ENCODE measurements around the gene SUGP2.

SUGP2 gene

DNA sequence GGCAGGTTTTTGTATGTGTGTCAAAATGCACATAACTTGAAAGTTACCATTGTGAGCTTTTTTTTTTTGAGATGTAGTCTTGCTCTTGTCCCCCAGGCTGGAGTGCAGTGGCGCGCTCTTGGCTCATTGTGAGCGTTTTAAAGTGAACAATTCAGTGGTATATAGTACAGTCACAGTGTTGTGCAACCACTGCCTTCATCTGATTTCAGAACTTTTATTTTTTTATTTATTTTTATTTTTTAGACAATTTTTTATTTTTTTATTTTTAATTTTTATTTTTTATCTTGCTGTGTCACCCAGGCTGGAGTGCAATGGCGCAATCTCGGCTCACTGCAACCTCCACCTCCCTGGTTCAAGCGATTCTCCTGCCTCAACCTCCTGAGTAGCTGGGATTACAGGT is 45.5 kb upstream of the SUGP2 start:
- TF ChIP-seq, protein P1, sequence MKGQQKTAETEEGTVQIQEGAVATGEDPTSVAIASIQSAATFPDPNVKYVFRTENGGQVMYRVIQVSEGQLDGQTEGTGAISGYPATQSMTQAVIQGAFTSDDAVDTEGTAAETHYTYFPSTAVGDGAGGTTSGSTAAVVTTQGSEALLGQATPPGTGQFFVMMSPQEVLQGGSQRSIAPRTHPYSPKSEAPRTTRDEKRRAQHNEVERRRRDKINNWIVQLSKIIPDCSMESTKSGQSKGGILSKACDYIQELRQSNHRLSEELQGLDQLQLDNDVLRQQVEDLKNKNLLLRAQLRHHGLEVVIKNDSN (IDR thresholded peaks at IDR 0.05), result no peak
- TF ChIP-seq, protein P2, sequence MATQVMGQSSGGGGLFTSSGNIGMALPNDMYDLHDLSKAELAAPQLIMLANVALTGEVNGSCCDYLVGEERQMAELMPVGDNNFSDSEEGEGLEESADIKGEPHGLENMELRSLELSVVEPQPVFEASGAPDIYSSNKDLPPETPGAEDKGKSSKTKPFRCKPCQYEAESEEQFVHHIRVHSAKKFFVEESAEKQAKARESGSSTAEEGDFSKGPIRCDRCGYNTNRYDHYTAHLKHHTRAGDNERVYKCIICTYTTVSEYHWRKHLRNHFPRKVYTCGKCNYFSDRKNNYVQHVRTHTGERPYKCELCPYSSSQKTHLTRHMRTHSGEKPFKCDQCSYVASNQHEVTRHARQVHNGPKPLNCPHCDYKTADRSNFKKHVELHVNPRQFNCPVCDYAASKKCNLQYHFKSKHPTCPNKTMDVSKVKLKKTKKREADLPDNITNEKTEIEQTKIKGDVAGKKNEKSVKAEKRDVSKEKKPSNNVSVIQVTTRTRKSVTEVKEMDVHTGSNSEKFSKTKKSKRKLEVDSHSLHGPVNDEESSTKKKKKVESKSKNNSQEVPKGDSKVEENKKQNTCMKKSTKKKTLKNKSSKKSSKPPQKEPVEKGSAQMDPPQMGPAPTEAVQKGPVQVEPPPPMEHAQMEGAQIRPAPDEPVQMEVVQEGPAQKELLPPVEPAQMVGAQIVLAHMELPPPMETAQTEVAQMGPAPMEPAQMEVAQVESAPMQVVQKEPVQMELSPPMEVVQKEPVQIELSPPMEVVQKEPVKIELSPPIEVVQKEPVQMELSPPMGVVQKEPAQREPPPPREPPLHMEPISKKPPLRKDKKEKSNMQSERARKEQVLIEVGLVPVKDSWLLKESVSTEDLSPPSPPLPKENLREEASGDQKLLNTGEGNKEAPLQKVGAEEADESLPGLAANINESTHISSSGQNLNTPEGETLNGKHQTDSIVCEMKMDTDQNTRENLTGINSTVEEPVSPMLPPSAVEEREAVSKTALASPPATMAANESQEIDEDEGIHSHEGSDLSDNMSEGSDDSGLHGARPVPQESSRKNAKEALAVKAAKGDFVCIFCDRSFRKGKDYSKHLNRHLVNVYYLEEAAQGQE (IDR thresholded peaks at IDR 0.05; ENCODE audit: low read depth), result no peak
- TF ChIP-seq ZBTB7A (IDR thresholded peaks at IDR 0.05; ENCODE audit: low read depth), result no peak
- no peak for TF ChIP-seq FOXM1 (IDR thresholded peaks at IDR 0.05; ENCODE audit: borderline replicate concordance, low read depth)
- TF ChIP-seq TCF12 (IDR thresholded peaks at IDR 0.05; ENCODE audit: low read depth), result no peak
- TF ChIP-seq, protein P3, sequence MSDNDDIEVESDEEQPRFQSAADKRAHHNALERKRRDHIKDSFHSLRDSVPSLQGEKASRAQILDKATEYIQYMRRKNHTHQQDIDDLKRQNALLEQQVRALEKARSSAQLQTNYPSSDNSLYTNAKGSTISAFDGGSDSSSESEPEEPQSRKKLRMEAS (IDR thresholded peaks at IDR 0.05), result no peak
- no peak for TF ChIP-seq EGR1 (IDR thresholded peaks at IDR 0.05)
- TF ChIP-seq TEAD4 (IDR thresholded peaks at IDR 0.05), result no peak
- TF ChIP-seq NFIC (IDR thresholded peaks at IDR 0.05), result no peak
- TF ChIP-seq EP300 (IDR thresholded peaks at IDR 0.05; ENCODE audit: borderline replicate concordance), result no peak
- no peak for TF ChIP-seq TAF1 (IDR thresholded peaks at IDR 0.05; ENCODE audit: low read depth)
- no peak for TF ChIP-seq YY1 (IDR thresholded peaks at IDR 0.05; ENCODE audit: low read depth)

DNA sequence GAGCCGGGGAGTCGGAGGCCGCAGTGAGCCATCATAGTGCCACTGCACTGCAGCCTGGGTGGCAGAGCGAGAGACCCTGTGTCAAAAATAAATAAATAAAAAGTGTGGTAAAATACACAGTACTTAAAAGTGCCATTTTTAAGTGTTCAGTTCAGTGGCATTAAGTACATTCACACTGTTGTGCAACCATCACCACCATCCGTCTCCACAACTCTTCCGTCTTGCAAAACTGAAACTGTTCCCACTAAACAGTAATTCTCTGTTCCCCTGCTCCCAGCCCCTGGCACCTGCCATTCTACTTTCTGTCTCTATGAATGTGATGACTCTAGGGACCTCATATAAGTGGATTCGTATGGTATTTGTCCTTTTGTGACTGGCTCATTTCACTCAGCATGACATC is 43.8 kb upstream of the SUGP2 start:
- TF ChIP-seq, protein P2 (IDR thresholded peaks at IDR 0.05; ENCODE audit: low read depth), result no peak
- TF ChIP-seq, protein P1 (IDR thresholded peaks at IDR 0.05), result no peak
- TF ChIP-seq ZBTB7A (IDR thresholded peaks at IDR 0.05; ENCODE audit: low read depth), result no peak
- TF ChIP-seq, protein P3 (IDR thresholded peaks at IDR 0.05), result no peak

DNA sequence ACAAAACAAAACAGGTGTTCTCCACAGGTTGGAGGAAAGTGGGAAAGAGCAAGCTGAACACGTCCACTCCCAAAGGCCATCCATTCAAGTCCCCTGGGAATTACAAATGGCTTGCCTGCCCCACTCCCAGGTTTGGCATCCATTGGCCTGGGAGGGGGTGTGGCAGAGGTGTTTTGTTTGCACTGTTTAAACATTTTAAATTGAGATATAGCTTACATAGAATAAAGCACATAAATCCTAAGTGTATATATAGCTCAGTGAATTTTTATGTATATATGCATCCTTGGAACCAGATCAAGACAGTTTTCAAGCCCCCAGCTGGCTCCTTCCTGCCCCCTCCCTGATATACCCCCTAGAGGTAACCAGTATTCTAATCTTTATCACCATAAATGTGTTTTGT is 43.2 kb upstream of the SUGP2 start:
- TF ChIP-seq, protein P2 (IDR thresholded peaks at IDR 0.05; ENCODE audit: low read depth), result no peak

DNA sequence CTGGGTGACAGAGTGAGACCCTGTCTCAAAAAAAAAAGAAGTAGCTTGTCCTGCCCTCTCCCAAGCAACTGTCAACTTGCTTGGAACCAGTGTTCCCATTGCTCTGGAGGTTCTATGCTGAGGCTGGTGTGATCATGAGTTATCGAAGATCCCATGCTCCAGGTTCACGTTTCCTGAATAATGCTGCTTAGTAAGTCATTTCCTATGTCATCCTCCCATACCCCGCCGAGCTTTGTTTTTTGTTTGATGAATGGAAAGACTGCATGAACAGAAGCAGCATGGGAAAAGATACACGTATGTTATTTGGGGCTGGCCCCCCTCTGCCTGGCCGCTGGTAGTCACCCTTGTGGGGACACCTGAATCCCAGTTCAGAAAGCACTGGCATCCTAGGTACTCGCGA is 41.8 kb upstream of the SUGP2 start:
- no peak for TF ChIP-seq TAF1 (IDR thresholded peaks at IDR 0.05; ENCODE audit: low read depth)
- TF ChIP-seq FOXM1 (IDR thresholded peaks at IDR 0.05; ENCODE audit: borderline replicate concordance, low read depth), result no peak
- no peak for TF ChIP-seq CEBPB (IDR thresholded peaks at IDR 0.05)
- TF ChIP-seq CREB1 (IDR thresholded peaks at IDR 0.05; ENCODE audit: low read depth), result no peak
- TF ChIP-seq, protein P2 (IDR thresholded peaks at IDR 0.05; ENCODE audit: low read depth), result no peak
- TF ChIP-seq EGR1 (IDR thresholded peaks at IDR 0.05), result no peak
- TF ChIP-seq TCF12 (IDR thresholded peaks at IDR 0.05; ENCODE audit: low read depth), result no peak
- TF ChIP-seq, protein P3 (IDR thresholded peaks at IDR 0.05), result no peak
- TF ChIP-seq NFIC (IDR thresholded peaks at IDR 0.05), result no peak
- TF ChIP-seq YY1 (IDR thresholded peaks at IDR 0.05; ENCODE audit: low read depth), result no peak
- TF ChIP-seq, protein P1 (IDR thresholded peaks at IDR 0.05), result no peak
- no peak for TF ChIP-seq EP300 (IDR thresholded peaks at IDR 0.05; ENCODE audit: borderline replicate concordance)
- no peak for TF ChIP-seq ZBTB7A (IDR thresholded peaks at IDR 0.05; ENCODE audit: low read depth)
- TF ChIP-seq TEAD4 (IDR thresholded peaks at IDR 0.05), result no peak
- no peak for TF ChIP-seq RAD21 (IDR thresholded peaks at IDR 0.05; ENCODE audit: low read depth)

All from Ishikawa (cell line).